RCC 7860 (cell line): Measurements from ENCODE around the gene STMP1.

Source experiments
- DNase-seq: peaks from one replicate; pipeline ENCODE4 v3.0.0-alpha.2; 2015; ENCODE audit warnings: low spot score
- FAIRE-seq: peaks from 2 replicates; lab custom pipeline; 2012; peaks lifted over from hg19 to GRCh38; lab: Jason Lieb, UNC

STMP1 gene

DNA sequence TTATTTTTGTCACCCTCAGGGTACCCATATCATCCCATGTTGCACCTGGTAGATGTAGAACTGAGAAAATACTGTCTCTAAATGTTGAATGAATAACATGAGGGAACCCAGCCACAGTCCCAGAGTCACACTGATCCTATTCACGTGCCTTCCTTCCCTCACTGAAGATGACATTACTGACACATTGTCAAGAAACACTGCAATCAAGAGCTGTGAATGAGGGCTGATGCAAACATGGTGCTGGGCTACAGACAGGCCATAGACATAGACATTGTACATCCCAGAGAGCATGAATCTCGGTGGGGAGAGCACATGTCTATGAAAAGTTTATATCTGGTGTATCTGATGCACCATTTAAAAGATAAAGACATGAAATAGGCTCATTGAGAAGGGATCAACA is 55.9 kb downstream of the STMP1 start:
- no peak for DNase-seq
- no peak for FAIRE-seq

DNA sequence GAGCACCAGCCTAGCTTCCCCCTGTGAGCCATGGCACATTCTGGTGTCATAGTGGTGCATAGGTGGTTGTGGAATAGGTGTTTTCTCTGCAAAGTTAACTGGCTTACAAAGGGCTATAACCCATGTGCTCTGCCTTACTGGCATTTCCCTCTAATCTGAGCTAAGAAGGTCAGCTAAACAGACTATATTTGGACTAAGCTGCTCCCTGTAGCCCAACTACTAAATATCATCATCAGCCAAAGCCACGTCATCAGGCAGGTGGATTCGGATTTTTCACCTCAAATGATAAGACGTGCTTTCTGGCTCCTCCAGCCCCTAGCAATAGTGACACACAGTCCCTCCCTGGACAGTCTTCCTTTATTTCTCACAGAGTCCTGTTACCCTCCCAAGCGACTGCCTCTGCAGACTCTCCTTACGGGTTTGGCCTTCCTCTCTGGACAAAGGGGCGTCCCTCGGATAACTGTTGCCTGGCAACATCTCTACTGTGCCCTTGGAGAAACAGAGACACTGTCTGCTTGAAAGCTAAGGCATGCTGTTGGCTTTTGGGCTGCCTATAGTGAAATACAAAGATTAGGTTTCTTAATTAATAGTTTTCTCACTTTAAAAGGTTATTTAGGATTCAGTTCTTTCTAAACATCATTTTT is 56.6 kb downstream of the STMP1 start:
- FAIRE-seq: no peak
- no peak for DNase-seq

DNA sequence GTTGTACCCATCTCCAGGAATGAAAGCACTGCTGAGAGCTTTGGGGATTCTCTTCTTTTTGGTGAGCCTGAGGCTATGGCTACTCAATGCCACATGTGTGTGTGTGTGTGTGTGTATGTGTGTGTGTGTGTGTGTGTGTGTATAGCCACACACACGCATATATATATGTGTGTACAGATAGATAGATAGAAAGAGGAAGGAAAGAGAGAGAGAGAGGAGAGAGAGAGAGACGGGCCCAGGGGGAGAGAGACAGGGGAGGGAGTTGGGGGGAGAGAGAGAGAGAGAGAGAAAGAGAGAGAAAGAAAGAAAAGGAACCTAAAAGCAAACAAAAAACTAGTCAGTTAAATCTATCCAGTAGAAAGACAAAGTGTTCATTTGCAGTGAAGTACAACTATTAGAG is 57.4 kb downstream of the STMP1 start:
- FAIRE-seq (no peak), DNase-seq (no peak)

DNA sequence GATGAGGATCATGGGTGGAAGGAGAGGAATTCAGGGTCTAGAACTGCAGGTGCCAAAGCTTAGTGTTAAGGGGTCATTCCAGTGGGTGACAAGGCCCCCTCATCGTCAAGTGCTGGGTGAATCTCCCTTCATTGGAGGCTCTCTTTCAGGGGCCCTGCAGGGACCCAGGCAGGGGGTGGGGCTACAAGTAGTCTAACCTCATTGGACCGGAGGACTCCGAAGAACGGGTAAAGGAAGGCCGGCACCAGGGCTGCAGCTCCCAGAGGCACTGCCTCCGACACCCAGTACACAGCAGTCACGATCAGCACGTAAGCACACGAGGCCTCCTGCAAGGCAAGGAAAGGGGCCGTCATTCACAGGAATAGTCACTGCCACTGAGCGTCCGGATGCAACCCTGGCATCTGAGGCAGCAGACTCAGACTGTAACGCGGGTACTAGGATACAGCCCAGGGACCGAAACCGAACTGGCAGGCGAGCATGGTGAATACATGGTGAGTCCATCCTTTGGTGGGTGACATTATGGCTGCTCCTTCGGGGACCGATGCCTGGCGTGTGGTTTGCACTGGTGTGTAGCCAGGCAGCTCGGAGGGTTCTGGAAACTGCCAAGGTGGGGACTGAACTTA is 59.0 kb downstream of the STMP1 start:
- DNase-seq (no peak), FAIRE-seq (no peak)

DNA sequence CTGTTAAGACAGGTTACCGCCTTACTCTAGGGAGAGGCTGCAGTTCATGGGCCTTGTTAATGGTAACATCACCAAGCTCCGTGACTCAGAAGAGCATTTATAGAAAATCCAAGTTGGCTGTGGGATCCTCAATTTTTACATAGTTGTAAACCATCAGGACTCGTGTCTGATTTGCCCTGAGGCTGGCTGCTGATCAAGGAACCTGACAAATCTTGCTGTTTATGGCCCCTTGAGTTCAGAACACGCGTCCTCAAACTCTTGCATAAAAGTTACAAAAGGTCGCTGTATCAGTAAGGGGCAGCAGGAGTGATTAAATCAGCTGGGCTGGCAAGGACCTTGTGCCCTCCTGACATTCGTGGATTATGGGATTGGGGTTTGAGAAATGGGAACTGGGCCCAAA is 61.1 kb downstream of the STMP1 start:
- DNase-seq: no peak
- FAIRE-seq: no peak
